ENCODE results near the gene AMFR. TPM values are rescaled to one million over a fixed set of nuclear protein-coding genes. Genes with fewer than 3 reads are reported as not detected.

Gene AMFR
- total and polyA plus RNA-seq, 4 donors = 122 to 239 (median 129) TPM

Other genes starting within 250 kb of the AMFR start
- 10 to 100 TPM; 34.4 to 75.7 TPM for gene GNAO1, start 234.1 kb downstream of the AMFR start, total RNA-seq
- gene GNAO1, start 234.1 kb downstream of the AMFR start, polyA plus RNA-seq (ENCODE audit: insufficient read length in 2 of 2) = 100 to 1,000 TPM; 278 to 331 TPM
- 100 to 1,000 TPM in 1 of 2 donors, 10 to 100 TPM in 1; 96.8 to 151 TPM for gene NUDT21, start 25.8 kb upstream of the AMFR start, total RNA-seq
- 100 to 1,000 TPM in 1 of 2 donors, 10 to 100 TPM in 1; 79.7 to 103 TPM for gene NUDT21, start 25.8 kb upstream of the AMFR start, polyA plus RNA-seq (ENCODE audit: insufficient read length in 2 of 2)
- gene OGFOD1, start 26.0 kb upstream of the AMFR start, total RNA-seq = 10 to 100 TPM; 45.5 to 56.3 TPM
- 10 to 100 TPM; 35.1 to 39.7 TPM for gene OGFOD1, start 26.0 kb upstream of the AMFR start, polyA plus RNA-seq (ENCODE audit: insufficient read length in 2 of 2)
- 100 to 1,000 TPM; 126 to 132 TPM for gene BBS2, start 94.5 kb upstream of the AMFR start, total RNA-seq
- 100 to 1,000 TPM in 1 of 2 donors, 10 to 100 TPM in 1; 94.8 to 101 TPM for gene BBS2, start 94.5 kb upstream of the AMFR start, polyA plus RNA-seq (ENCODE audit: insufficient read length in 2 of 2)
- not detected for gene MT4, start 139.5 kb upstream of the AMFR start, total RNA-seq
- gene MT4, start 139.5 kb upstream of the AMFR start, polyA plus RNA-seq (ENCODE audit: insufficient read length in 2 of 2) = not detected
- gene MT3, start 164.0 kb upstream of the AMFR start, total RNA-seq = 10 to 100 TPM; 32.5 to 74.1 TPM
- gene MT3, start 164.0 kb upstream of the AMFR start, polyA plus RNA-seq (ENCODE audit: insufficient read length in 2 of 2) = 100 to 1,000 TPM; 297 to 363 TPM
- 10 to 100 TPM in 1 of 2 donors, 1 to 10 TPM in 1; 5.6 to 22.2 TPM for gene MT2A, start 183.0 kb upstream of the AMFR start, total RNA-seq
- gene MT2A, start 183.0 kb upstream of the AMFR start, polyA plus RNA-seq (ENCODE audit: insufficient read length in 2 of 2) = 10 to 100 TPM; 64.6 to 97.9 TPM
- gene MT1E, start 200.2 kb upstream of the AMFR start, total RNA-seq = 10 to 100 TPM; 29.5 to 37.0 TPM
- gene MT1E, start 200.2 kb upstream of the AMFR start, polyA plus RNA-seq (ENCODE audit: insufficient read length in 2 of 2) = 10 to 100 TPM; 38.0 to 55.8 TPM
- 1 to 10 TPM; 4.0 to 4.3 TPM for gene MT1M, start 207.1 kb upstream of the AMFR start, total RNA-seq
- gene MT1M, start 207.1 kb upstream of the AMFR start, polyA plus RNA-seq (ENCODE audit: insufficient read length in 2 of 2) = 10 to 100 TPM in 1 of 2 donors, 1 to 10 TPM in 1; 6.6 to 10.5 TPM
- gene MT1A, start 213.1 kb upstream of the AMFR start, total RNA-seq = not detected
- gene MT1A, start 213.1 kb upstream of the AMFR start, polyA plus RNA-seq (ENCODE audit: insufficient read length in 2 of 2) = not detected
- not detected for gene MT1B, start 226.3 kb upstream of the AMFR start, total RNA-seq
- gene MT1B, start 226.3 kb upstream of the AMFR start, polyA plus RNA-seq (ENCODE audit: insufficient read length in 2 of 2) = 1 to 10 TPM in 1 of 2 donors, not detected in 1; 1.1 TPM
- 1 to 10 TPM; 3.6 to 4.5 TPM for gene MT1F, start 232.4 kb upstream of the AMFR start, total RNA-seq
- 10 to 100 TPM; 21.4 to 31.0 TPM for gene MT1F, start 232.4 kb upstream of the AMFR start, polyA plus RNA-seq (ENCODE audit: insufficient read length in 2 of 2)
- 1 to 10 TPM; 1.7 to 1.9 TPM for gene MT1G, start 242.5 kb upstream of the AMFR start, total RNA-seq
- gene MT1G, start 242.5 kb upstream of the AMFR start, polyA plus RNA-seq (ENCODE audit: insufficient read length in 2 of 2) = 1 to 10 TPM; 1.8 to 3.1 TPM
- gene MT1H, start 244.3 kb upstream of the AMFR start, total RNA-seq = 1 to 10 TPM in 1 of 2 donors, not detected in 1; 1.1 TPM
- gene MT1H, start 244.3 kb upstream of the AMFR start, polyA plus RNA-seq (ENCODE audit: insufficient read length in 2 of 2) = not detected